Ishikawa (cell line): ENCODE measurements around the gene SMYD2.

Experiments used
- CEBPB ChIP-seq: IDR thresholded peaks from 2 replicates; pipeline ENCODE4 v1.6.1; 2012
- CREB1 ChIP-seq: IDR thresholded peaks from 2 replicates; pipeline ENCODE4 v1.6.1; 2012; ENCODE audit warnings: low read depth
- EGR1 ChIP-seq: IDR thresholded peaks from 2 replicates; pipeline ENCODE4 v1.6.1; 2012
- EP300 ChIP-seq: IDR thresholded peaks from 2 replicates; pipeline ENCODE4 v1.6.1; 2012; ENCODE audit warnings: borderline replicate concordance
- FOXM1 ChIP-seq: IDR thresholded peaks from 2 replicates; pipeline ENCODE4 v1.6.1; 2012; ENCODE audit warnings: low read depth, borderline replicate concordance
- NFIC ChIP-seq: IDR thresholded peaks from 2 replicates; pipeline ENCODE4 v1.6.1; 2012
- RAD21 ChIP-seq: IDR thresholded peaks from 2 replicates; pipeline ENCODE4 v1.6.1; 2012; ENCODE audit warnings: low read depth
- TAF1 ChIP-seq: IDR thresholded peaks from 2 replicates; pipeline ENCODE4 v1.6.1; 2012; ENCODE audit warnings: low read depth, mild to moderate bottlenecking
- TCF12 ChIP-seq: IDR thresholded peaks from 2 replicates; pipeline ENCODE4 v1.6.1; 2012; ENCODE audit warnings: low read depth
- TEAD4 ChIP-seq: IDR thresholded peaks from 2 replicates; pipeline ENCODE4 v1.6.1; 2012
- YY1 ChIP-seq: IDR thresholded peaks from 2 replicates; pipeline ENCODE4 v1.6.1; 2012; ENCODE audit warnings: low read depth
- ZBTB7A ChIP-seq: IDR thresholded peaks from 2 replicates; pipeline ENCODE4 v1.6.1; 2012; ENCODE audit warnings: low read depth
- TF ChIP-seq, protein P1 (sequence below): IDR thresholded peaks from 2 replicates; pipeline ENCODE4 v1.6.1; 2012
- TF ChIP-seq, protein P2 (sequence below): IDR thresholded peaks from 2 replicates; pipeline ENCODE4 v1.6.1; 2012; ENCODE audit warnings: low read depth, mild to moderate bottlenecking
- TF ChIP-seq, protein P3 (sequence below): IDR thresholded peaks from 2 replicates; pipeline ENCODE4 v1.6.1; 2012

The SMYD2 gene

GRCh38 chr1:214380396-214380795, 99.4 kb downstream of the SMYD2 start:
- TF ChIP-seq TCF12 (peak; percentile 58; the same call in 1 of the 2 replicates), EGR1 (no peak), TAF1 (no peak), RAD21 (no peak), ZBTB7A (no peak), FOXM1 (no peak), YY1 (no peak), NFIC (peak; percentile 41), EP300 (peak; percentile 67; the same call in 1 of the 2 replicates), CREB1 (no peak), CEBPB (no peak), TEAD4 (peak; percentile 83)
- TF ChIP-seq, protein P1, sequence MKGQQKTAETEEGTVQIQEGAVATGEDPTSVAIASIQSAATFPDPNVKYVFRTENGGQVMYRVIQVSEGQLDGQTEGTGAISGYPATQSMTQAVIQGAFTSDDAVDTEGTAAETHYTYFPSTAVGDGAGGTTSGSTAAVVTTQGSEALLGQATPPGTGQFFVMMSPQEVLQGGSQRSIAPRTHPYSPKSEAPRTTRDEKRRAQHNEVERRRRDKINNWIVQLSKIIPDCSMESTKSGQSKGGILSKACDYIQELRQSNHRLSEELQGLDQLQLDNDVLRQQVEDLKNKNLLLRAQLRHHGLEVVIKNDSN, result no peak
- TF ChIP-seq, protein P2, sequence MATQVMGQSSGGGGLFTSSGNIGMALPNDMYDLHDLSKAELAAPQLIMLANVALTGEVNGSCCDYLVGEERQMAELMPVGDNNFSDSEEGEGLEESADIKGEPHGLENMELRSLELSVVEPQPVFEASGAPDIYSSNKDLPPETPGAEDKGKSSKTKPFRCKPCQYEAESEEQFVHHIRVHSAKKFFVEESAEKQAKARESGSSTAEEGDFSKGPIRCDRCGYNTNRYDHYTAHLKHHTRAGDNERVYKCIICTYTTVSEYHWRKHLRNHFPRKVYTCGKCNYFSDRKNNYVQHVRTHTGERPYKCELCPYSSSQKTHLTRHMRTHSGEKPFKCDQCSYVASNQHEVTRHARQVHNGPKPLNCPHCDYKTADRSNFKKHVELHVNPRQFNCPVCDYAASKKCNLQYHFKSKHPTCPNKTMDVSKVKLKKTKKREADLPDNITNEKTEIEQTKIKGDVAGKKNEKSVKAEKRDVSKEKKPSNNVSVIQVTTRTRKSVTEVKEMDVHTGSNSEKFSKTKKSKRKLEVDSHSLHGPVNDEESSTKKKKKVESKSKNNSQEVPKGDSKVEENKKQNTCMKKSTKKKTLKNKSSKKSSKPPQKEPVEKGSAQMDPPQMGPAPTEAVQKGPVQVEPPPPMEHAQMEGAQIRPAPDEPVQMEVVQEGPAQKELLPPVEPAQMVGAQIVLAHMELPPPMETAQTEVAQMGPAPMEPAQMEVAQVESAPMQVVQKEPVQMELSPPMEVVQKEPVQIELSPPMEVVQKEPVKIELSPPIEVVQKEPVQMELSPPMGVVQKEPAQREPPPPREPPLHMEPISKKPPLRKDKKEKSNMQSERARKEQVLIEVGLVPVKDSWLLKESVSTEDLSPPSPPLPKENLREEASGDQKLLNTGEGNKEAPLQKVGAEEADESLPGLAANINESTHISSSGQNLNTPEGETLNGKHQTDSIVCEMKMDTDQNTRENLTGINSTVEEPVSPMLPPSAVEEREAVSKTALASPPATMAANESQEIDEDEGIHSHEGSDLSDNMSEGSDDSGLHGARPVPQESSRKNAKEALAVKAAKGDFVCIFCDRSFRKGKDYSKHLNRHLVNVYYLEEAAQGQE, result no peak
- TF ChIP-seq, protein P3, sequence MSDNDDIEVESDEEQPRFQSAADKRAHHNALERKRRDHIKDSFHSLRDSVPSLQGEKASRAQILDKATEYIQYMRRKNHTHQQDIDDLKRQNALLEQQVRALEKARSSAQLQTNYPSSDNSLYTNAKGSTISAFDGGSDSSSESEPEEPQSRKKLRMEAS, result no peak

DNA sequence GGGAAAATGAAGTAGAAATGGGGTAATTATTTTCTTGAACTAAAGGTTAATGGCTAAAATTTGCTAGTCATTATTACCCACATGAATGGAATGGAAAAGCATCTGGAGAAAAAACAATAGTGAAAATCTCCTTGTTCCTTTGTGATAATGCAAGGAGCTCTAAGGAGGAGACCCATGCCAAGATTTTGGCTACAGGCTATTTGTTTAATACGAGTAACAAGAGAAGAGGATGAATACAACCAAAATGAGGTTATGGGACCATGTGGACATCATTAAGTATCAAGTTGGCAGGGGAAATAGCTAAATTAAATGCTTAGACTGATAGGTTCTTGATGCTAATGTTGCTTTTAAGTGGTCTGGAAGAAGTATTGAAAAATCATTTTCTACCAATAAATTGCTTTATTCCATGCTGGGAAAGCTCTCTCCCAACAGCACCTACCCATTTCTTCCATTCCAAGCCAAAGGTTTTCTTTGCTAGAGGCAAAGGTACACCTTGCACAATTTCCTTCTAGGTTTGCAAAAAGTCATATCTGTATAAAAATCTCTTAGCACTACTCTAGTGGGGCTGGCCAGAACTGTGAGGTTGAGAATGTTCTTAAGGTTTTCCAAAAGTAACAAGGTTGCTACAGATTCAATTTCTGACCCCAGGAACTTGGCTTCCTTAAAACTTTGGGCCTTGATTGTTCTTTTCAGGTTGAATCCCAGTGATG, 100.2 kb downstream of the SMYD2 start:
- TF ChIP-seq TCF12 (no peak), ZBTB7A (no peak), YY1 (no peak), FOXM1 (no peak)
- TF ChIP-seq, protein P2, result no peak
- TF ChIP-seq, protein P3, result no peak

DNA sequence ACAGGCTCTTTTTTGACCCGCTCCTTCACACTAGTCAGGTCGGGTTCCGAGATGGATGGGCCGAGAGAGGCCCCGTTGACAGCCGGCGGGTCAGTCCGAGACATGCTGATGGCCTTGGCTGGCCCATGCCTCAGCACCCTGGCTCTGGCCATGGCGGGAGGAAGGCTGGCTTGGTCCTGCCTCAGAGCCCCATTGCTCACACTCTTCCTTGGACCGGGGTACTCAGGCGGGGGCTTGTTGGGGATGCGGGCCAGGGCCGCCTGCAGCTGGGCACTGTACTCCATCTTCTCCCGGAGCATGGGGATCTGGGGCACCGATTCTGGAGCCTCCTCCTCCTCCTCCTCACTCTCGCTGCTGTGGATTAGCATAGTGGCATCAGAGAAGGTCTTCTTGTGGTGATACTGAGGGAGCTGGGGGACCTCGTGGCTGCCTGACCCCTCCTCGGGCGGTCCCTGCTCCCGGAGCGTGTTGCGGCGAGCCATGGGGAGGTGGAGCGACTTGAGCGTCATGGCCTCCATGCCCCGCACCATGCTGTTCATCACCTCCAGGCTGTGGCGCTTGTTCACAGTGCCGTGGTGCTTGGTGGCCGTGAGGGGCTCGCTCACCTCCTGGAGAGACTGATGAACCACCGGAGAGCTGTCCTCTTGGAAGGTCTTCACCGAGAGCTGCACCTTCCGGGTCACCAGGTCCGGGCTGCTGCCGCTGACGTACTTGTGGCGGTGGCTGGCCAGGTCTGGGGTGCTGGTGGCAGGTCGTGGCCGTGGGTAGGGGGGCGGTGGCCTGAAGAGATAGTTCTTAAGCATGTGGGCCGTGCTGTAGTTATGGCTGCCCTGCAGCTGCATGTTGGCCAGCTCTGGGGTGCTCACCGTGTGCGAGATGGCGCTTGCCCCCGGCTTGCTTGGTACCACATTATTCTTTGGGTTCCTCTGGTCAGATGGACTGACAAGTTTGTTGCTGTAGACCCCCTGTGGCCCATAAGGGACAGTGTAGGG, 102.7 kb downstream of the SMYD2 start:
- TF ChIP-seq TEAD4, result no peak
- no peak for TF ChIP-seq CEBPB
- TF ChIP-seq EP300, result no peak
- no peak for TF ChIP-seq FOXM1
- TF ChIP-seq CREB1, result no peak
- TF ChIP-seq NFIC, result no peak
- TF ChIP-seq, protein P2, result no peak
- TF ChIP-seq, protein P1, result no peak
- TF ChIP-seq, protein P3, result no peak
- no peak for TF ChIP-seq ZBTB7A
- no peak for TF ChIP-seq TAF1
